CD1c-positive myeloid dendritic cell (primary cell): ENCODE measurements around the gene ZSWIM6.

Experiments
- DNase-seq: peaks from one replicate; pipeline ENCODE4 v3.0.0-alpha.2; 2016; ENCODE audit errors: extremely low spot score

The ZSWIM6 gene

DNA sequence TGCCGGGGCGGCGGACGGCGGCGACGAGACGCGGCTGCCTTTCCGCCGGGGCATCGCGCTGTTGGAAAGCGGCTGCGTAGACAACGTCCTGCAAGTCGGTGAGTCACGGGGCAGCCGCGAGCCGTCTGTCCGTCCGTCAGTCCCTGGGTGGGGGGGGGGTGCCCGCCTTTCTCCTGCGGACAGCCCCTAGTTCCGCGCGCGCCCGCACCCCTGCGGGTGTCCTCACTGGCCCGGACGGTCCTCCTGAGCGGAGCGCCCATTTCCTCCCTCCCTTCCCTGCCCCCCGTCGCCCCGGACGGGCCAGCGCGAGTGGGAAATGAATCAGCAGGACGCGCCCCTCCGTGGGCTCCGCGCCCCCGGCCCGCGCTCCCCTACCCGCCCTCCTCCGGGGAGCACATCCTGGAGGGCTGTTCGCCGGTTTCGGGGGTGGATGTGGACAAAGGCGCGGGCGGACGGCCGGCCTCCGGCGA is 828 bp downstream of the ZSWIM6 start:
- peak; percentile 59 for DNase-seq

DNA sequence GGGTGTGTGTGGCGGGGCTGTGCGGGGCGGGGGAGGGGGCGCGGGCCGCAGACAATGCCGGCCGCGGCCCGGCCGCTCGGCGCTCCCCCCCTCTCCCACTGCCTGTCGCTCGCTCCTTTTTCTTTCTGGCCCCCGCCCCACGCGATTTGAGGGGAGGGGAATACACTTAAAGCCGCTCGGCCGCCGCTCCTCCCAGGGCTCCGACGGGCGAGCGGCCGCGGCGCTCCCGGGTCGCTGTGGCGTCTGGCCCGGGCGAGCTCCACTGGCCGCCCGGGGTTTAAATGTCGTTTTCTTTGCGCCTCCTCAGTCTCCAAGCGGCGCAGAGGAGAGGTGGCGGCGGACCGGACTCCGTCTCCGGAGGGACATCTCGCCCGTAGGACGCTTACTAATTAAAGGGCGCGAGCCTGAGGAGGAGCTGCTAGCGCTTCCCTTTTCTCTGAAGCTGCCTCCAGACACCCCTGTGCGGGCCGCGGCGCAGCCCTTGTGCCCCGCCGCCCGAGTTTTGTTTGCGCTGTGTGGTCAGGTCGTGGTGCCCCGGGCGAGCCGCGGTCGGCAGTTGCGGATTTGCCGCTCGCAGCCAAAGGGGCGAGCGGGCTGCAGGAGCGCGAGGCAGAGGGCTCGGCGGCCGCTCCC is 1.4 kb downstream of the ZSWIM6 start:
- peak; percentile 84 for DNase-seq

GRCh38 chr5:61333954-61334867 is 2.2 kb downstream of the ZSWIM6 start:
- DNase-seq: no peak

GRCh38 chr5:61334868-61335615 is 3.0 kb downstream of the ZSWIM6 start:
- DNase-seq: no peak

- DNase-seq: peak; percentile 68
Measured at GRCh38 chr5:61339764-61340163, 7.7 kb downstream of the ZSWIM6 start.

- no peak for DNase-seq
Measured at GRCh38 chr5:61340775-61341361, 8.8 kb downstream of the ZSWIM6 start.

GRCh38 chr5:61342071-61342501 is 10.0 kb downstream of the ZSWIM6 start:
- peak; percentile 75 for DNase-seq

- no peak for DNase-seq
Measured at GRCh38 chr5:61344187-61344944, 12.3 kb downstream of the ZSWIM6 start.

DNA sequence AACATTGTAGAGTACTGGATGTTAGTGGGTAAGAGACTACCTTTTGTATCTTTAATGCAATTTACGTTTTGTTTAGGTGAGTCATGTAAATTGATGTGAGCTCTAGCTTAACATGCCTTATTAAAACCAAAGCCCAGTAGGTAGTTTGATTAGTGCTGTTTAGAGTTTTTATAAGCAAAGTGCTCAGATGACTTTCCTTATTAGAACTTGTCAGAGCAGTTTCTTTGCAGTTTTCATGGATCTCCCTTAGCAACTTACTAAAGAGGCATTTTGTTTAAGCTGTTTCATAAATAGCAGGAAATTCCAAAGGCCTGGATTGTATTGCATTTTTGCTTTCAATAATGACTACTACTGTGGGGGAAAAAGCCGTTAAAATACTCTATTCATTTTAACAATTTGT is 14.5 kb downstream of the ZSWIM6 start:
- DNase-seq: no peak

- no peak for DNase-seq
Measured at GRCh38 chr5:61347080-61347479, 15.0 kb downstream of the ZSWIM6 start.

DNA sequence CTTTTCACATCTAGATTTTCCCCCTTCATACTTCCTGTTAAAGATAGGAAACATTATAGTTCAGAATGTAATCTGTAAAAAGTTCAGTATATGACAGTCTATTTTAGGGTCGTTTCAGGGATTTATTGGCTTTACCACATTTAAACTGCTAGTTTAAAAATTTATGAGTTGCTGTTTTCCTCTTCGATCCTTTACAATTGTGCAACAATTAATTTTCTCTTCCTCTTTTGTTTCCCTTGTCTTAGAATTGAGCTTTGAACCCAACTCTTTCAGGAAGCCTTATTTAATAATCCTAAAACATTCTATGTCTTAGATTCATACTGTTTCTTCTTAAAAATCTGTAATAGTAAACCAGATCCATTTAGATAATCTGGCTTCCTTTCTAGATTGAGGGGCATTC is 16.4 kb downstream of the ZSWIM6 start:
- DNase-seq: peak; percentile 44

DNA sequence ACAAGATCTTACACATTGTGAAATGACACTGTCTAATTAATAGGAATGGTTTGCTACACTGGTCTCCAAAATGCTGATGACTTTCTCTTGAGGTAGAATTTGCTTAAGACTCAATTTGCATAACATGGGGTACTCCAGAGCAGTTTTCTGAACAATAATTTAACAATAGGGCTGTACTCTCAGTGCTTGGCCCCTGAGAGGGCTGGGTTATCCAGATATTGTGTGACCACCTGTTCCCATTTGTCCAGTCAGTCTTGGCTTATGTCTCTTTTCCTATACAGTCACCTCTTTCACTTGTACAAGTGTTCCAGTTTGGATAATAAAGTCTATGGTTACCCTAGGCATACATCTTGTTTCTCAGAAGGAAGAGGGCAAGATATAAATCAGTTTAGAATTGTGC is 17.9 kb downstream of the ZSWIM6 start:
- no peak for DNase-seq

DNA sequence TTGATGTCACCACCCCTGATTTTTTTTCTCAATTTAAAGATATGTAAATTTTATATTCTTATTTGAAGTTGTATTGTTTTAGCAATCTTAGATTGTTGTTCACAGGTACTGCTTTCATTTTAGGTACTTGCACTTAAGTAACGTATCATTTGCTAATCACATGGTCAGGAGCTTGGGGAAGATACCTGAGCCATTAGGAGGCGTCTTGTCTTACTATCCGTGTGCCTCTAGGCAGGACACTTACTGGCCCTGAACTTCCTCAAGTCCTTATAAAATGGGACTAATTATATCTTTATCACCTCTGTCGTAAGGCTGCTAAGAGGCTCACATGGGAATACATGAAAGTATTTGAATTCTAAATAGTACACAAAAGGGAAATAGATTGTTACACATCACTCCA is 18.5 kb downstream of the ZSWIM6 start:
- no peak for DNase-seq

DNA sequence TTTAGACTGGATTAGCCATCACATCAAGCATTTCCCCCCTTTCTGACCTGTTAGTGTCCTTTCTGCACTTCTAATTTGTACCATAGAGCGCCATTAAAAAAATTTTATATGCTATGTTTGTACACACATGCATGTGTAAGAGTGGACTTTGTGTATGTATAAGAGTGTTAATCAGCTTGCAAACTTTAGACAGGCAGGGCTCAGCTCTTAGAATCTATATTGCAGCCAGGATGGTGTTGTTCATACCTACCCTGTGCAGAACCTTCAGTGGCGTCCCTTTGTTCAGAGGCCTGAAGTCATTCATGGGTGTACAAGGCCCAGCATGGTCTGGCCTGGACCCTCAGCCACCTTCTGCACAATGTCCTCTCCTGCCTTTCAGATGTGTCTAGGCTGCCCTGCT is 19.7 kb downstream of the ZSWIM6 start:
- no peak for DNase-seq

GRCh38 chr5:61352180-61352579 is 20.1 kb downstream of the ZSWIM6 start:
- no peak for DNase-seq

GRCh38 chr5:61352612-61353156 is 20.6 kb downstream of the ZSWIM6 start:
- DNase-seq: no peak

DNA sequence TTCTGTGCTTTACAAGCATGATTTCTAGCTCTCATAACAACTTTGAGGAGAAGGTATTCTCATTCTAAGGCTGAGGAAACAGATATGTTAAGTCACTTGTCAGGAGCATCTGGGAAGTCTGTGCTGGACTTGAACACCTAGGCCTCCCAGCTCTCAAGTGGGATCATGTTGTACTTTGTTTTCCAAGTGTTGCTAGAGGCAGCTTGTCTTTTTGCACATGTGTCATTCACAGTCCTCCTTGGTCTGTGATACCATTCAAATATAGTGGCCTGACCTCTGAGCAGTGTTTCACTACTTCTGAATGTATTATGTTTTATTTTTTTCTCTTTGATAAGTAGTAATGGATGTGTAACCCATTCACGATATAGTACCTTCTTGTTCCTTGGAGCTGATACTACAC is 21.2 kb downstream of the ZSWIM6 start:
- DNase-seq: no peak

DNA sequence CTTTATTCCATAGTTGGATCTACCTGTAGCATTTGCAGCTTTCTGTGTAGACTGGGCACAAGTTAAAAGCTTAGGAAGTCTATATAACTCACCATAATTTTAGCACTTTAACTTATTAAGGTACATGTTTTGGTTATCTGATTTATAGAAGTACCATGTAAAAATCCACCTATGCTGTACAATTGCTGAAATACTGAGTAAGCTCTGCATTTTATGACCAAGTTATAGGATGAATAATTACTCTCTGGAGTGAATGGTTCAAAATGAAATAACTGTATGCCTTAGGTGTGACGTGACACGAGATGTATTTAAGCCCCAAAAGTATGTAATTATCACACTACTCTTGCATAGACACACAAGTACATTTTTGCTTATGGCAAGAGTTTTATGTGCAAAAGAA is 22.1 kb downstream of the ZSWIM6 start:
- no peak for DNase-seq

GRCh38 chr5:61357745-61358144 is 25.7 kb downstream of the ZSWIM6 start:
- peak; percentile 47 for DNase-seq

DNA sequence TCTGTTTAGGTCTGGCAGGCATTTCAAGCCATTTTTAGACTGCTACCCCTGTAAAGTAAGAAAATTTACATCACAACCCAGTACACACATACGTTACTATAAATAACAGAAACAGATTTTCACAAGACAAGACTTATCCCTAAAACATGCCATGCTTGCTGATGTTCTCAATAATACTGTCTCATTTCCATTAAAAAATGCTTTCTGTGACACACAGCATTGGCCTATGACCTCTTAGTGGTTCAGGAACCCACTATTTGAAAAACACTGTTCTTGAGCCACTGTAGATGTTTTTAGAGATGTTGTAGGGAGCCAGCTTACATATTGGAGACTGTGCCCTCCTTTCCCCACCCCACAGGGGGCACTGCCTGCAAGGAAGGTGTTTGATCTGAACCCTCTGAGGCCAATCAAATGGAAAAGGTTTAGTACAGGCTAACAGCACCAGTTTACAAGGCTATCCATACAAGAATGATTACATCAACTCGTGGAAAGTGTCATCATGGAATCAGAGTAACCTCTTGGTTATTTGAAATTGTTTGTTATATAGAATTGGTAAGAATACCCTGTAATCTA is 30.8 kb downstream of the ZSWIM6 start:
- no peak for DNase-seq
